Measurements from ENCODE around the gene SLC43A1.
"Not testable (repeated sequence)": the region's sequence is repeated elsewhere in the genome, so short reads cannot be mapped to it uniquely, and the experiment has no call there.

The SLC43A1 gene

DNA sequence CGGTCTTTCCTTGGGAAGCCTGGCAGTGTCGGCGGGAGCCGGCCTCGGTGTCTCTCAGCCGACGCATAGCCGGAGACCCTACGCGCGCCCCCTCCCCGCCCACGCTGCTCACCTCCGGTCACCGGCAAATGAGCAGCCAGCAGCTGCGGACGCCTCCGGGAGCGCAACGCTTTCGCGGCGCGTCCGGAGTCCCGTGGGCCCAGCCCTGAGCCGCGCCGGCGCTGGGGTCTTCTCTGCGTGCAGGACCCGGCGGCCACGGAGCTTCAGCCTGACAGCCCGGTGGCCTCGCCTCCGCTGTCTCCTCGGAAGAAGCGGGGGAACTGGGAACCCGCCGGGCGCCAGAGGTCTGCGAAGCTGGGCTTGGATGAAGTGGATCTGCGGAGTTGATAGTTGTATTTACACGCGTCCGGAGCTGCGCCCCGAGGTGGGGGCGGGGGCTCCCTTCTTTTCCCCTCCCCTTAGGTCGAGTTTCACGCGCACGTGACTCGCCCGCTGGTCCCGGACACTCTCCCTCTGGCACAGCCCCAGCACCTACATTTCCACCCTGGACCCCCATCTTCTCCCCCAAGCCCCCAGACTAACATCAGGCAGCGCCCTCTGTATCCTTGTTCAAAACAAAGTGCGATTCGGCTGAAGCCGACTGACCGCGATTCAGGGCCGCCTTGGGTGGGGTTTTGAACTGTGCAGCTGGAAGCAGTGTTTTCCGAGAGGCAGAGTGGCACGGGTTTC lies at the start of gene SLC43A1:
SLC43A1 (minus strand) TSS at position 371 of the 729 bp plus-strand sequence. CDS start 1,591 bp downstream, outside the sequence.
- peak in 1 of 3 donors; percentile 24 for DNase-seq (ENCODE audit: low read depth in 3 of 3, low spot score in 1 of 3)

DNA sequence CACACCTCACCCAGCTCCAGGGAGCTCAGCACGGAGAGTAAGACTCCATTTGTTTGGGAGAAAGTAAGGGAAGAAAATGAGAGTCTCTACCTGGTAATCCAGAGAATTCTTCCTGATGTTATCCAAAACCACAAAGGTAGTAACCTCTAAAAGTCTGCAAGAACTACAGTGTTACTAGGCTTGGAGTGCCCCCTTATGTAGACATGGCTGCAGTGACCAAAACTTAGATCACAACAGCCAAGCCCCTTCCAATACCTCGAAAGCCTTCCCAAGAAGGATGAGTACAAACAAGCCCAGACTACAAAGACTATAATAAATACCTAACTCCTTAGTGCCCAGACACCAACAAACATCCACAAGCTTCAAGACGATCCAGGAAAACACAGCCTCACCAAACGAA lies 47.1 kb upstream of the SLC43A1 start:
- no peak for DNase-seq (ENCODE audit: low read depth in 3 of 3, low spot score in 1 of 3)

DNA sequence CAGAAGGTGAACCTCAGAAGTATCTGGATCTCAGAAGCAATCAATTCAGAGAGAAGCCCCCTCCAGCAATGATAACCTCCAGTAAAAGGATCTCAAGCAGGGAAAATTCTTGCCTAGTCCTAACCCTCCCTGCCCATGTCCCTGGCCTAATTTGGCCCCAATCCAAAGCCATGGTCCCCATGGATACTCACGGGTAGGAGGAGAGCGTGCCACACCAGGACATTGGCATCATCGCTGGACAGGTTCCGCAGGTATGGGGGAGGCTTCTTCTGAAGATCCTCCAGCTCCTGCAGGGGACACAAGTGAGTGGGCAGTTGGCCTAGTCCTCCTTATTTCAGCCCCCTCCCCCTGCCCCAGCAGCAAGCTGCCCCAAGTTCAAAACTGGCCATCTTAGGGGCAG lies 44.6 kb upstream of the SLC43A1 start:
- no peak for DNase-seq (ENCODE audit: low read depth in 3 of 3, low spot score in 1 of 3)

DNA sequence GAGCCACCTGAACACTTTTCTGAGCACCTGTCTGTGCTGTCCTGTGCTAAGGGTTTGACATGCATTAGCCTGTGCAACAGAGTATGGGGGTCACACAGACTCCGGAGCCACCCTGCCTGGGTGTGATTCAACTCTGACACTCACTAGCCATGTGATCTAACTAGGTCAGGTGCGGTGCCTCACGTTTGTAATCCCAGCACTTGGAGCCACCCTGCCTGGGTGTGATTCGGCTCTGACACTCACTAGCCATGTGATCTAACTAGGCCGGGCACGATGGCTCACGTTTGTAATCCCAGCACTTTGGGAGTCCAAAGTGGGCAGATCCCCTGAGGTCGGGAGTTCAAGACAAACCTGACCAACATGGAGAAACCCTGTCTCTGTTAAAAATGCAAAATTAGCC lies 40.5 kb upstream of the SLC43A1 start:
- DNase-seq (ENCODE audit: low read depth in 3 of 3, low spot score in 1 of 3), result no peak

DNA sequence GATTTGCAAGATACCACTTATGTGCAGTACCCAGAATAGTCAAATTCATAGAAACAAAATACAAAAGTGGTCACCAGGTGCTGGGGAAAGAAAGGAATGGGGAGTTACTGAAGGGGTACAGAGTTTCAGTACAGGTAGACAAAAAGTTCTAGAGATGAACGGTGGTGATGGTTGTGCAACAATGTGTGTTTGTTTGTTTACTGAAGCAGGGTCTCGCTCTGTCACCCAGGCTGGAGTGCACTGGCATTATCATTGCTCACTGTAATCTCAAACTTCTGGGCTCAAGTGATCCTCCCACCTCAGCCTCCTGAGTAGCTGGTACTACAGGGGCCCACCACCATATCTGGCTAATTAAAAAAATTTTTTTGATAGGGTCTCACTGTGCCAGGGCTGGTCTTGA lies 39.9 kb upstream of the SLC43A1 start:
- no peak for DNase-seq (ENCODE audit: low read depth in 3 of 3, low spot score in 1 of 3)

DNA sequence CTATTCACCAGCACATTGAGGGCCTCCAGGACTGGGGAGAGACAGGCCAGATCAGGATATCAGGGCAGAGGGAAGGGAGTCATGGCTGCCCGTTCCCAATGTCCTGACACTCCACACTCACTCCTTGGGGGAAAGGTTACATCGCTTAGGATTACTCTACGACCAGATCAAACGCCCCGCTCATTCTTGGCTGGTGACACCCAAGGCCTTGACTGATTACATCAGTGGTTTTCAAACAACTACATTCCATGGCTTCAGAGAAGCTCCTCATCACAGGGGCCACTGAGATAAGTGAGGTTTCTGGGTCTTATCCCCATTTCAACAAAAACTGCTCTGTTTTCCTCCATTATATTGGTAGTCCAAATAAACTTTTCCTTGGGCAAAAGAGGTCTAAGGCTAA lies 37.0 kb upstream of the SLC43A1 start:
- no peak for DNase-seq (ENCODE audit: low read depth in 3 of 3, low spot score in 1 of 3)

DNA sequence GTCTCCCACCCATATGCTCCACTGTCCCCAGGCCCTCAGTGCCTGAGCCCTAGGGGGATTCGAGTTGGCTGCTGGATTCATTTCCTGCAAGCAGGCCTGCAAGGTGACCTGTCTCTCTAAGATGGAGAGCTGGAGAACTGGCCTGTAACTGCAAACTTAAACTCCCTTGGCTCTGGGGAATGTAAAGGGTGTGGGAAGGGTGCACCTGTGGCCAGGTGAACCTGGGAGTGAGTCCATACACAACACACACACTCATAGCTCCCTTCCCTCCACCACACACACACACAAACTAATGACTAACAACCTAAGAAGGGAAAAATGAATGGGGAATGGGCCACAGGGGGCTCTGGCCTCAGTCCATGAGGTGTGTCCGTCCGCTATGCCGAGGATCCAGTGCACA lies 36.4 kb upstream of the SLC43A1 start:
- DNase-seq (ENCODE audit: low read depth in 3 of 3, low spot score in 1 of 3), result no peak

DNA sequence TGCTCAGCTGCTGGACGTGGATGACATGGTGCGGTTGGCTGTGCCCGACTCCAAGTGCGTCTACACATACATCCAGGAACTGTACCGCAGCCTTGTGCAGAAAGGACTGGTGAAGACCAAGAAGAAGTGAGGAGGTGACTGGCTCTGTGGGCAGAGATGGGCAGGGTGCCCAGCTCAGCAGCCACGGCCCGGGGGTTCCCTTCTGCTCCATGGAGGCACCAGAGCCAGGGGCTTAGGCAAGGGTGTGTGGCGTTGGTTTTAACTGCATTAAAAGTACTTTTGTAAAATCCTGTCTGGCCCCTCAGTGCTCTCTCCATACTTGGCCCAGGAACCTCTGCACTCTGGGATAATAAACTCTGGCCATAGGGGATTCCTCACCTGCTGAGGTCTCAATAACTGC lies 34.5 kb upstream of the SLC43A1 start:
- no peak for DNase-seq (ENCODE audit: low read depth in 3 of 3, low spot score in 1 of 3)

DNA sequence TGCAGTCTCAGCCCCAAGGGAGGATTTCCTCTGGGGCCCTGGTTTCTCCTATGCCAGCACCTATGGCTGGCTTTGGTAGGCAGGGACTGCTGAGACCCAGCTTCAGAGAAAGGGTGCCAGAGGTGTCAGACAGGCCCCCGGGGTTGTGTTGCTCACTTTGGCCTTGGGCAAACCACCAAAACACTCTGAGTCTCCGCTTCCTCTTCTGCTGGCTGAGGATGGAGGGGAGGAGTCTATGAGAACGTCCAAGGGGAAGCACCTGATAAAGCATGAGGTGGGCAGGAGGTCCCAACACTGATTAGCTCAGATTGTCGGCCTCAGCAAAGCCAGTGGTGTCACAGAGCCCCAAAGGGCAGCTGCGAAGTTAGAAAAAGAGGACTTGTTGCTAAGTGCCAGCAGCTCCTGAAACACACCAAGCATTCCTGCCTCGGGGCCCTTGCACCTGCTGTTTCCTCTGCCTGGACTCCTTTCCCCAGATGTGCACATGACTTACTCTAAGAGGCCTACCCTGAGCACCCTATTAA lies 32.4 kb upstream of the SLC43A1 start:
- no peak for DNase-seq (ENCODE audit: low read depth in 3 of 3, low spot score in 1 of 3)

DNA sequence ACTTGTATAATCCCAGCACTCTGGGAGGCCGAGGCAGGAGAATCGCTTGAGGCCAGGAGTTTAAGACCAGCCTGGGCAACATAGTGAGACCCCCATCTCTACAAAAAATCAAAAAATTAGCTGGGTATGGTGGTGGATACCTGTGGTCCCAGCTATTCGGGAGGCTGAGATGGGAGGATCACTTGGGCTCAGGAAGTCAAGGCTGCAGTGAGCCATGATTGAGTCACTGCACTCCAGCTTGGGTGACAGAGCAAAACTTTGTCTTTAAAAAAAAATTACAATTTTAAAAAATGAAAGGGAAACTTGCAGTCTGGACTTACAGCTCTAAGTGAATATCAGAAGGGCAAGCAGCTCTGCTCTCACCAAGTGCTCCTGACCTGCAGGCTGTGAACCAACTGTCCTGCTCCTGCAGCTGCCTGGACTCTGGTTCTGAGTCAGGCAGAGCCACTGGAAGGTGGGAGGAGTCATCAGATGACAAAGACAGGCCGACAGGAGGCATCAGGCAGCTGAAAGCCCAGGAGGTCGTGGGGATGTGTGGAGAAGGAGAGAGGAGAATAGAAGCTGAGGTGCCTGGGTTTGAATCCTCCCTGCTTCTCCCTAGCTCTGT lies 31.5 kb upstream of the SLC43A1 start:
- DNase-seq (ENCODE audit: low read depth in 3 of 3, low spot score in 1 of 3), result no peak

DNA sequence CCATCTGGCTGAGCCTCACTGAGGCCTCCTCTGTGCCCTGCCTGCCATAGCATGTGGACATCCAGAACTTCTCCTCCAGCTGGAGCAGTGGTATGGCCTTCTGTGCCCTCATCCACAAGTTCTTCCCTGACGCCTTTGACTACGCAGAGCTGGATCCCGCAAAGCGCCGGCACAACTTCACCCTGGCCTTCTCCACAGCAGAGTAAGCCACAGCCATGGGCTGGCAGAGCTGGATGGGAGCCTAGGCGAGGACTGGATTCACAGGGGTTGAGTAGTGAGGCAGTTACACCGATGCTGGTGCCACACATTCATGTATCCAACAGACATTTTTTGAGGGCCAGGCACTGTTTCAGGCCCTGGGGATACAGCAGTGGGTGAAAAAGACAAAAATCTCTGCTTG lies 30.9 kb upstream of the SLC43A1 start:
- no peak for DNase-seq (ENCODE audit: low read depth in 3 of 3, low spot score in 1 of 3)

DNA sequence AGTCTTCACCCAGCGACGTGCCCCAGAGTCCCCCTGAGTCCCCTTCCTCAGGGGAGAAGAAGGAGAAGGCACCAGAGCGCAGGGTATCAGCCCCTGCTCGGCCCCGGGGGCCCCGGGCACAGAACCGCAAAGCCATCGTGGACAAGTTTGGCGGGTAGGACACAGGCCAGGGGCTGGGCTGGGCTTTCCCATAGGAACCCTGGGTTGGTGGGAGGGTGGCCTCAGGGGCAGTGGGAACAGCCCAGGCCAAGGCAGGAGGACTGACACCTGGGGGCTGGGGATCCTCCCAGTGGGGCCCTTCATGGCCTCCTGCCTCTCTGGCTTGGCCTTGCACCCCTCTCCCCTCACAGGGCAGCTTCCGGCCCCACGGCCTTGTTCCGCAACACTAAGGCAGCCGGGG lies 30.4 kb upstream of the SLC43A1 start:
- no peak for DNase-seq (ENCODE audit: low read depth in 3 of 3, low spot score in 1 of 3)

DNA sequence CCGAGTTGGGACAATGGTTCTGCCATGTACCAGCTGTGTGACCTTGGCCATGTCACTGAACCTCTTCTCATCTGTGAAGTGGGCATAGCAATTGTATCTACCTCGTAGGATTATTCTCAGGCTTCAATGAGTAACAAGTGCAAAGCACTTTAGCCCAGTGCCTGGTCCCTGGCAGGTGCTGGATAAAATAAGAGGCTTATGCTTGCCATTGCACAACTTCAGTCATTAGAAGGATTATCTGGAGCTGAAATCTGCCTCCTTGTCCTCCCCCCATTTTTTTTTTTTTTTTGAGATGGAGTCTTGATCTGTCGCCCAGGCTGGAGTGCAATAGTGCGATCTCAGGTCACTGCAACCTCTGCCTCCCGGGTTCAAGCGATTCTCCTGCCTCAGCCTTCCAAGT lies 29.1 kb upstream of the SLC43A1 start:
- no peak for DNase-seq (ENCODE audit: low read depth in 3 of 3, low spot score in 1 of 3)

DNA sequence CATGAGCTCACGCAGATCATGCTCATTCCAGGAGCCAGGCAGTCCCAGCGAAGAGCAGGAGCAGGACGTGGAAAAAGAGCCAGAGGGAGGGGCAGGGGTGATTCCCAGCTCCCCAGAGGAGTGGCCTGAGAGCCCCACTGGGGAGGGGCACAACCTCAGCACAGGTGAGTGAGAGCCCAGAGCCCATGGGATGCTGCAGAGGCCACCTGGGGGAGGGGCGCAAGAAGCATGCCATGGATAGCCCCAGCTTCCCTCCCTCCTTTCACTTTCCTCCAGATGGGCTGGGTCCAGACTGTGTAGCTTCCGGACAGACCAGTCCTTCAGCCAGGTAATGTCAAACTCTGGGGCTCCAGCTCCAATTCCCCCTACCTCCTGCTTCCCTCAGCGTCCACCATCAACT lies 28.1 kb upstream of the SLC43A1 start:
- no peak for DNase-seq (ENCODE audit: low read depth in 3 of 3, low spot score in 1 of 3)

DNA sequence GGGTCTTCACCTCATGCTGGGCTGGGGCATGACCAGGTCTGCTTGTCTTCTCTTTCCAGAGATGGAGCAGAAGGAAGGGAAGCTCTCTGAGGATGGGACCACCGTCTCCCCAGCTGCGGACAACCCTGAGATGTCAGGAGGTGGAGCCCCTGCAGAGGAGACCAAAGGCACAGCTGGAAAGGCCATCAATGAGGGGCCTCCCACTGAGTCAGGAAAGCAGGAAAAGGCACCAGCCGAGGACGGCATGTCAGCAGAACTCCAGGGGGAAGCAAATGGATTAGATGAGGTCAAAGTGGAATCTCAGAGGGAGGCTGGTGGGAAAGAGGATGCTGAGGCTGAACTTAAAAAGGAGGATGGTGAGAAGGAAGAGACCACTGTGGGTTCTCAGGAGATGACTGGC lies 27.1 kb upstream of the SLC43A1 start:
- DNase-seq (ENCODE audit: low read depth in 3 of 3, low spot score in 1 of 3), result no peak

DNA sequence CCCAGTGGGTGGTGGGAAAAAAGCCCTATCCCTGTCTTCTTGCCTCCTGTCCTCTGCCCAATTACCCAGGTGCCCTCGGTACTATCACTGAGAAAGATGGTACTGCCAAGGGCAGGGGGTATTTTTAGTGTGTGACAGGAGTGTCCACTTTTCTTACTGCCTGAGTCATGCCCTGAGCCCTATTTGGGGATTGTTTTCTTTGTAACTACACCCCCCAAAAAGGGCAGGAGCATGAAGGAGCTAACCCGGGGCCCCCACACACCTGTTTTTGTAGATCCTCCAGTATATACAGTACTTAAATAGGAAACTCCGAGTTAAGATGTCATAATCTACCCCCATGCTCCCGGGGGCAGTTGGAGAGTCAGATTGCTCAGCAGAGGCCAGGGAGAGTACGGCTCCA lies 25.7 kb upstream of the SLC43A1 start:
- no peak for DNase-seq (ENCODE audit: low read depth in 3 of 3, low spot score in 1 of 3)

DNA sequence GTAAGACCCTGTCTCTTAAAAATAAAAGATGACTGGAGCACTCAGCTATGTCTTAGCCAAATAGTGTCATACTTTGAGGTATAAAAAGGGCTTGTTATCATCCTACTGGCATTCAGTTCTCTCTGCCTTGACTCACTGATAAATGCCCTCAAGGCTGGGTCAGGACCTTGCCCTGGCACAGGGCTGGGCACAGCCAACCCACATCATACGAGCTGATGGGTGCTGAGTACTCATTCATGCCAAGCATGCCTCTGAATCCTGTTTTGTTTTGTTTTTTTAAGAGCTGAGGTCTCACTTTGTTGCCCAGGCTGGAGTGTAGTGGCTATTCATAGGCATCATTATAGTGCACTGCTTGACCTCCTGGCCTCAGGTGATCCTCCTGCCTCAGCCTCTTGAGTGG lies 23.8 kb upstream of the SLC43A1 start:
- DNase-seq (ENCODE audit: low read depth in 3 of 3, low spot score in 1 of 3), result no peak

DNA sequence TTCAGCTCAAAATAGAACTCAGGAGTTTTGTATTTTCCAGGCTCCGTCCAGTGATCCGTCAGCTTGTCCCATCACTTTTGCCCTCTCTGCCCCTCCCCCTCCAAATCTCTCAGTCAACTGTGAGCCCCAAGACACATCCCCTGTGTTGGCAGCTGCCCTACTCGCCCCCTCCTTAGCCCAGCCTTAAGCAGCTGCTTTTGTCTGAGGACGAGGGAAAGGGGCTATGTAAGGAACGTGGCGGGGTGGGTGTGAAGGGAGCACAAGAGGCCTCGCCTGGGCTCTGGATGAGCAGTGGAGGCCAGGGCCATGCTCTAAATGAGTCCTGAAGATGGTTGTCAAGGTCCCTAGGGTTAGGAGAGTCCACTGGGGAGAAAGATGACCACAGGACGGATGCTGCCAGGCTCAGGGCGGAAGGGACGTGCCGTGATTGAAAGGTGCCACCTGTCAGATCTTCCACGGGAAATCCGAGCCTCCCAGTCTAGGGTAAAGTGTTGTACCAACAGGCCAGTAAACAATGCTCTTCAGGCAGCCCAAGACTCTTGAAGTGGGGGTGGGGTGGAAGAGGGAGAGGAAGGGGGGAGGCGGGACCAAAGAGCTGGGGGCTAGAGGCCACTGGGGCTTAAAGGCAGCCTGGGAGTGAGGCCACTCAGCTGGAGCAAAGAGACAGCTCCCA lies 21.6 kb upstream of the SLC43A1 start, which contains the start of gene SMTNL1:
SMTNL1 (plus strand) TSS at position 649 of the 673 bp plus-strand sequence. CDS start 5,048 bp downstream, outside the sequence.
- no peak for DNase-seq (ENCODE audit: low read depth in 3 of 3, low spot score in 1 of 3)

DNA sequence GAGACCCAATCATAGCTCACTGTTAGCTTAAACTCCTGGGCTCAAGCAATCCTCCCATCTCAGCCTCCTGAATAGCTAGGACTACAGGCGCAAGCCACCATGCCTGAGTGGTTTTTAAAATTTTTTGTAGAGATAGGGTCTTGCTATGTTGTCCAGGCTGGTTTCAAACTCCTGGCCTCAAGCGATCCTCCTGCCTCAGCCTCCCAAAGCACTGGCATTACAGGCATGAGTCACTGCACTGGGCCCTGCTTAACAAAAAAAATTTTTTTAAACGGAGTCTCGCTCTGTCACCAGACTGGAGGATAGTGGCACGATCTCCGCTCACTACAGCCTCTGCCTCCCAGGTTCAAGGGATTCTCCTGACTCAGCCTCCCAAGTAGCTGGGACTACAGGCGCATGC lies 18.9 kb upstream of the SLC43A1 start:
- not testable (repeated sequence) for DNase-seq (ENCODE audit: low read depth in 3 of 3, low spot score in 1 of 3)

DNA sequence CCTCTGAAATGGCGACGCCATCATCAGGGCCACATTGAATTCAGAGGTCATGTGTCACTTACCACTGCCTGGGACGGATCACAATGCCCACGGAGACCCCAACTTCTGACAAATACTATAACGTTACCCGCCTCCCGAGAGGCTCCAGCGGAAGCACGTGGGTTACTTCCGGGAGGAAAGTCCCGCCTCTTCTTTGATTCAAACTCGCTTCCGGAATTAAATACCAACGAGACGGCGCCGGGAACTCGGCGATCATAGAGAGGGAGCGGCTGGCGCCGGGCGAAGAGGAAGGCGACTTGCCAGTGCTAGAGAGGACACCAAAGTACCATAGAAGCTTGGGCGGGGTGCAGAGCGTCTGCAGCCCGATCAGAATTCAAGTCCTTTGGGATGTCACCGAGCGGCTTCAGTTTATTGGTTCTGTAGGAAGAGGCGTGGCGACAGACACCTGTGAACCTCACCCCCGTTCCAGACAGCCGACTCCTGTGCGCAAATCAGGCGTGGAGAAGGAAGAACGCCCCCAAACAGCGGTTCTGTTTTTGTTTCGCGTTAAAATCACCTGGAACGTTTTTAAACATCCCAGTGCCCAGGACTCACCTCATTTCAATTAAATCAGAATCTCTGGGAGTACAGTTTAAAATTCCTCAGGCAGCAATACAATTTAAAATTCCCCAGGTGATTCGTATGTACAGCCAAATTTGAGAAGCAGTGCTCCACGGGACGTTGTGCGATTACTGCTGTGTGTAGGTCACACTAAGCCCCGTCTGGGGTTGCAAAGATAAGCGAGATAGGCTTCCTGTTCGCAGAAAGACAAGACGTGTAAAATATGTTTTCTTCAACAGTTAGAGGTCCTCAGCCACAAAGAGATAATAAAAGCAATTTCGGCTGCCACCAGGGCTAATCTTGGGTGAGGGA lies 15.3 kb upstream of the SLC43A1 start, which contains the start of gene TIMM10:
TIMM10 (minus strand) TSS at position 159 of the 912 bp plus-strand sequence. CDS start 565 bp downstream, outside the sequence.
- DNase-seq (ENCODE audit: low read depth in 3 of 3, low spot score in 1 of 3), result peak; percentile 71 to 87 (median 84)

DNA sequence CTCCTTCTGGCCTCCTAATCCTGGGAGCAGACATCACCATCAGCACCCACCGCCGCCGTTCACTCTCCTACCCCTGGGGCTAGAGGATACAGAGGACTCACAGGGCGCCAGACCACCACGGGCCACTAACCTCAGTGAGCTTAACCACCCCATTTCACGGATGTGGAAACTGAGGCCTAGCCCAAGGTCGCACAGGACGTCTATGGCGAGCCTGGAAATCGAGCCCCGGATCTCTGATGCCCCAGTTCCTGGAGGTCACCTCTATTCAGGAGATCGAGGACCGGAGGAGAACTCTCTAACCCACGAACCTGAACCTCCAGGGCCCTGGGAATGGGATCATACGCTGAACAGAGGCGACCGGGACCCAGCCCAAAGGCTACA lies 14.7 kb upstream of the SLC43A1 start:
- no peak for DNase-seq (ENCODE audit: low read depth in 3 of 3, low spot score in 1 of 3)

Measured in stimulated activated CD4-positive, alpha-beta T cell treated with anti-CD3 and anti-CD28 coated beads, TNF-alpha, amount 100 ng/mL, for 1 hour (primary cell).